ENCODE data around the gene PI4K2A.
"Not testable (repeated sequence)": the region's sequence is repeated elsewhere in the genome, so short reads cannot be mapped to it uniquely, and the experiment has no call there.

Gene PI4K2A

DNA sequence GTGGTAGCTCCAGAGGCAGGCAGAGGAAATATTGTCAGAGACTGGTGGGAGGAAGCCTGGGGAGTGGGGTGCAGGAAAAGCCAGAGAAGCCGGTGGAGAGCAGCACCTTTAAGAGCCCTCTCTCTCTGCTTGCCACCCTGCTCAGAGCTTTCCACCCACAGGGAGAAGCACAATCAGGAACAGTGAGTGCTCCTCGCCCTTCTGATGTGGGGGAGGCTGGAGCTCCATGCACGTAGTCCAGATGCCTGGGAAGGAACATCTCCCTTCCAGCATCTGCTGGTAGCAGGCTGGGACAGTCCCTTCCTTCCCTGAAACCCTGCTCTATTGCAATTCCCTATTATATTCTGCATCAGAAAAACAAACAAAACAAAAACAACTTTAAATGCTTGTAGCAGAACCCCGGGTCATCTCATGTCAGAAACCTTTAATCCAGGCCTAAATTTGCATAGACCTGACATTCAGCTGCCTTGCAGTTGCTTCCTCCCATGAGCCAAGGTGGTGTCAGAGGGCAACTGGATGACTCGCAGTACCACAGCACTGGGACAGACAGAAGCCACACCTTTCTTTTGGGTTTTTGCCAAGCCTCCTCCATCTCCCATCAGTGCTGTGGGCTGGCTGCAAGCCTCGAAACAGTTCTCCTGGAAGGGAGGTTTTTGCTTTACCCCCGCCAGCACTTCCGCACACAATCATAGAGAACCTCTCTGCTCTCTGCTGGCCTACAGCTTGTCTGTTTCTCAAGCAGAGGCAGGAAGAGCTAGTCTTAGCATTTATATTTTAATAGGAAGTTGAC lies 33.5 kb downstream of the PI4K2A start:
- no peak for DNase-seq (ENCODE audit: low read depth in 2 of 2, low spot score in 1 of 2)

DNA sequence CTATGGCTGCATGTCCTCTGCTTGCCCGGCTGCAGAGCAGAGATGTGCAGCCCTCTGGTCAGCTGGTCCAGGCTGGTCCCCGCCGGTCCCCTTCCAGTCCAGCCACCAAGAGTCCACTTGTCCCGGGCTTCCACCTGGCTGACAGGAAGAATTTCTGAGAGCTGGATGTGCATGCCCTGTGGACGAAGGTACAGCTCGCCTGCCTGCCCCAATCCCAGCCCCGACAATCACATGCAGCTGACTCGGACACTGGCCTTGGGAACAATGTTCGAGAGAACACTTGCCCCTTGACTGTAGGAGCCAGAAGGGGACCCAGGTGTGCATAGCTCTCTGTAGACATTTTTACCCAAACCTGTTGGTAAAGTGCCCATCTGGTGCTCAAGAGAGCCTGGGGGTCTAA lies 34.8 kb downstream of the PI4K2A start:
- no peak for DNase-seq (ENCODE audit: low read depth in 2 of 2, low spot score in 1 of 2)

GRCh38 chr10:97676770-97677581 lies 36.5 kb downstream of the PI4K2A start:
- DNase-seq (ENCODE audit: low read depth in 2 of 2, low spot score in 1 of 2): no peak

DNA sequence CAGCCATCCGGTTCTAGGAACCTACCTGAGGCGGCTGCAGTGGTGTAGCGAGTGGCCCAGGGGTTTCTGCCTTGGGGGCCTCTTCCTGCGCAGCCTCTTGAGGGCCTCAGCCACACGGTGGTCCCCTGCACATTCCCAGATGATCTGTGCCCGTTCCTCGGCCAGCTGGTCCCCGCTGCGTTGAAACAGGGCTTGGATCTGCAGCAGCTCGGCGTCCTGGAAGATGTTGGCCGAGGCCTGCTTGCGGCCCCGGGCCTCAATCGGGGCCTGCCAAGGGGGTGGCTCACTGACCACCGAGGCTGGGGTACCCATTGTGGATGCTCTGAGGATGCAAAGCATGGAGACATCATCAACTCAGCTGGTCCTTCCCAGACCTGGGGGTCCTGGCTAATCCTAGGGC lies 39.1 kb downstream of the PI4K2A start:
- DNase-seq (ENCODE audit: low read depth in 2 of 2, low spot score in 1 of 2): no peak

- DNase-seq (ENCODE audit: low read depth in 2 of 2, low spot score in 1 of 2): no peak
Measured at GRCh38 chr10:97682042-97682441, 41.6 kb downstream of the PI4K2A start.

GRCh38 chr10:97683556-97684367 lies 43.3 kb downstream of the PI4K2A start:
- DNase-seq (ENCODE audit: low read depth in 2 of 2, low spot score in 1 of 2): no peak

DNA sequence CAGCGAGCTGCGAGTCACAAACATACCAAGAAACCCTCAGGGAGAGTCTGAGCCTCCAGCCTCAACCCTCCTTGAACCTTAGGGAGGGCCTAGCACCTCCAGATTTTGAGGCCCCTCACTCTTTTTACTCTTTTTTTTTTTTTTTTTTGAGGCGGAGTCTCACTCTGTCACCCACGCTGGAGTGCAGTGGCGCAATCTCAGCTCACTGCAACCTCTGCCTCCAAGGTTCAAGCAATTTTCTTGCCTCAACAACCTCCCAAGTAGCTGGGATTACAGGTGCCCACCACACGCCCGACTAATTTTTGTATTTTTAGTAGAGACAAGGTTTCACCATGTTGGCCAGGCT lies 43.9 kb downstream of the PI4K2A start:
- DNase-seq (ENCODE audit: low read depth in 2 of 2, low spot score in 1 of 2): not testable (repeated sequence)

DNA sequence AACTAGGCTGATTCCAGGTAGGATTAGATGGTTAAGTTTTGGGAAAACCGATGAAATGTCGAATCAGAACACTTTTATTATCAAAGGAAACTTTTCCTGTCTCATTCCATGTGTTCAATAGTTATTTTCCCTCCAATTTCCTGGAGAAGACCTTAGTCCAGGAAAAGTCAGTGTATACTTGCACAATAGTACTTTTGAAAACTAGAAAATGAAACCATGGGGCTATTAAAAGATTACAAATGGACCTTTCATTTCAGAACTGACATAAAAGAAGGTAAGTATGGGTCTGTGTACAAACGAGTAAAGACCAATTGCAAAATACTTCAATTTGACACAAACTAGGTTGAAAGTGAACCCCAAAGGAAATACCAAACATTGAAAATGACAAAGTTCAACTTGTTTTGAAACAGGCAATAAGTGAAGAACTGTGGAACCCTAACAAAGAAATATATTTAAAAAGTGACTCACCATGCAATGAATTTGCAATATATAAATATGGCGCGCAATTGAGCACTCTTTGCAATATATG lies 44.5 kb downstream of the PI4K2A start:
- DNase-seq (ENCODE audit: low read depth in 2 of 2, low spot score in 1 of 2): no peak

DNA sequence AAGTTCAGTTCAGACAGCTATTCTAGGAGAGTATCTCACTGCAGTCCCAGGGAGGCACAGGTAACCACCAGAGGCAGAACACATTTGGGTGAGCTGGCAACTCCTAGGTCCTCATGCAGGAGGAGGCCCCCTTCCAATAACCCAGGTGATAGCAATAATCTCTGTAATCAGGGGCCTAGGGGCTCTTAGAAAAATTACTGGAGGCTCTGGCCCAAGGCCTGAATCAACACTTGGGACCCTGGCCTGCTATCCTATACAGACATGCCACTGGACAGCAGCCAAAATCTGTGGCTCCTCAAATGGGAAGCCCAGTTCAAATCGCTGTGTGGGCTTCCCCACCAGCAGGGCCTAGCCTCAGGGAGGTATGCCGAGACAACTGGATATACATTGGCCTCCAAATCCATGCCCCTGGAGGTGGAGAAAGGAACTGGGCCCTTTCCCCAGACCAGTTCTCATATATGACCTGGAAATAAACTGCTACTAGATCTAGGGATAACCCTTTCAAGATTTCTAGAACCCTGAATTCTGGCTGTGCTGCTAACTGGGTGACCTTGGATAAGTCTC lies 45.0 kb downstream of the PI4K2A start:
- DNase-seq (ENCODE audit: low read depth in 2 of 2, low spot score in 1 of 2): no peak

GRCh38 chr10:97686301-97686961 lies 46.0 kb downstream of the PI4K2A start:
- DNase-seq (ENCODE audit: low read depth in 2 of 2, low spot score in 1 of 2): no peak

GRCh38 chr10:97686962-97687784 lies 46.7 kb downstream of the PI4K2A start, which contains the start of gene AVPI1:
Gene AVPI1, minus strand, starts transcription at chr10:97687241. Its CDS starts 7,336 bp downstream, at chr10:97679905.
- DNase-seq (ENCODE audit: low read depth in 2 of 2, low spot score in 1 of 2): peak; percentile 89 to 94

GRCh38 chr10:97687785-97688781 lies 47.6 kb downstream of the PI4K2A start:
- DNase-seq (ENCODE audit: low read depth in 2 of 2, low spot score in 1 of 2): no peak

- no peak for DNase-seq (ENCODE audit: low read depth in 2 of 2, low spot score in 1 of 2)
Measured at GRCh38 chr10:97689559-97690020, 49.1 kb downstream of the PI4K2A start.

DNA sequence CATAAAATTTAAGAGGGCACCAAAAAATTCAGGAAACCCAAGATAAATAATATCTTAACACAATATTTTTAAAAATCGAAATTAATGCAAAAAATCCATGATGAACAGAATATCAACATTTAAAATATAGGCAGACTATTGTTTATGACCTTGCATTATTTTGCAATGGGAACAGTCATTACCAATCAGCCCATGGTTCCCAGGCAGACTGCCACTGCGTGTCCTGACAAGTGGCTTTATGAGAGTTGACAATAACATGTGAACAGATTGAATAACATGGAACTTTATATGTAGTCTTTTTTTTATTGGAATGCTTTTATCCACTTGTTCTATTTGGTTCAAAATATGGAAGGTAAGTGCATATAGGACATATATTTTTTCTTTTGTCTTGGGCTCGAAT lies 49.7 kb downstream of the PI4K2A start:
- no peak for DNase-seq (ENCODE audit: low read depth in 2 of 2, low spot score in 1 of 2)

DNA sequence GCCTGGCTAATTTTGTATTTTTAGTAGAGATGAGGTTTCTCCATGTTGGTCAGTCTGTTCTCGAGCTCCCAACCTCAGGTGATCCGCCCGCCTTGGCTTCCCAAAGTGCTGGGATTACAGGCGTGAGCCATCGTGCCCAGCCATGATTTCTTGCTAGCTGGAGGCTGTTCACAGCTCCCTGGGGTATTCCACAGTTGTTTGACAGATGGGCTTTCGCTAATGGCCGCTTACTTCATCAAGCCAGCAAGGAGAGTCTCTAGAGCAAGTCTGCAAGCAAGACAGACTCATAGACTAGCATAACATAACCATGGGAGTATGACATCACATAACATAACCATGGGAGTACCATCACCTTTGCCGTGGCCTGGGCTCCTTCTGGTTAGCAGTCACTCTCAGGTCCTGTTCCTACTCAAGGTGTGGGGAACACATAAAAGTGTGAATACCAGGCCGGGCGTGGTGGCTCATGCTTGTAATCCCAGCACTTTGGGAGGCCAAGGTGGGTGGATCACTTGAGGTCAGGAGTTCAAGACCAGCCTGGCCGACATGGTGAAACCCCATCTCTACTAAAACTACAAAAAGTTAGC lies 57.7 kb downstream of the PI4K2A start:
- DNase-seq (ENCODE audit: low read depth in 2 of 2, low spot score in 1 of 2): not testable (repeated sequence)

GRCh38 chr10:97701438-97702069 lies 61.1 kb downstream of the PI4K2A start:
- DNase-seq (ENCODE audit: low read depth in 2 of 2, low spot score in 1 of 2): no peak

- DNase-seq (ENCODE audit: low read depth in 2 of 2, low spot score in 1 of 2): no peak
Measured at GRCh38 chr10:97703398-97704067, 63.1 kb downstream of the PI4K2A start.

Data from stimulated activated CD8-positive, alpha-beta memory T cell treated with anti-CD3 and anti-CD28 coated beads, Interleukin-4, amount 100 ng/mL, for 4 hours (primary cell).